ENCODE measurements around the gene SHOC1. TPM values are rescaled to one million over a fixed set of nuclear protein-coding genes. Genes with fewer than 3 reads are reported as not detected.

The SHOC1 gene
- total RNA-seq, 1 donor from 2014 or later, result not detected

DNA sequence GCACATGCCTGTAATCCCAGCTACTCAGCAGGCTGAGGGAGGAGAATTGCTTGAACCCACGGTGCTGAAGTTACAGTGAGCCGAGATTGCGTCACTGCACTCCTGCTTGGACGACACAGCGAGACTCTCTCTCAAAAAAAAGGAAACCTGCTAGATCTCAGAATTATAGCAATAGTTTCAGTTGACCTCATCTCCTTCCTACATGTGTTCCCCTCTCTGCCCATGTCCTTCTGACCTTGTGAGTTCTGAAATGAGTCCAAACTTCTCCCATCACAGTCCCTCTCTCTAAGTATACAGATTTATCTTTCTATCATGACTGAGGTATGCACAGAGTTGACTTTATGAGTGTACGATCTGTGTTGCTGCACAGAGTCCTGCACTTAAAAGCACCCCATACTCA, 44.6 kb upstream of the SHOC1 start:
- Mint-ChIP-seq H3K9me3 (peaks cover 7% of the 10 kb centered on the region), H3K4me3 (no peak overlapping the region), H3K4me1 (no peaks in the 10 kb centered on the region), H3K27me3 (ENCODE audit: low read depth) (no peaks in the 10 kb centered on the region), H3K36me3 (ENCODE audit: low read depth) (no peaks in the 10 kb centered on the region), H3K27ac (ENCODE audit: unreplicated experiment) (no peak overlapping the region)
- no peak for TF ChIP-seq CTCF (conservative IDR thresholded peaks at IDR 0.05)
- DNase-seq (ENCODE audit: low read depth, low spot score), result no peak

DNA sequence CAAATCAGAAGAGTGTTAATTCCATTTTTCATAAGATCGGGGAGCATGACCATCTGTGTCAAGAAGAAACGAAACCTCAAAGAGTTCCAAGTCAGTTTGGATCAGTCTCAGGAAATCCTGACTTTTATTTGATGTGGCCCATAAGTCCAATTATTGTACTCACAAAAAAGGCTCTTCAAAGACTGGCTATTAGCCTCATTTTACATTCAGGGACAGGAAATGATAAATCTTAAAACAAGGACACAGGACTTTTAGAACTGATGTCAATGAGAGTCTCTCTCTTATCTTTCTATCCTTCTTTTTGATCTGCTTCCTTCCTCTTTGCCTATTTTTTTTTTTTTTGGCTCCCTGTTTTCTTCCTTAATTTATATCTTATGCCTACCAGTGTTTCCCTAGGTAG, 43.7 kb upstream of the SHOC1 start:
- H3K27ac Mint-ChIP-seq (ENCODE audit: unreplicated experiment), result no peak overlapping the region
- no peaks in the 10 kb centered on the region for H3K4me1 Mint-ChIP-seq
- DNase-seq (ENCODE audit: low read depth, low spot score), result no peak
- H3K4me3 Mint-ChIP-seq, result no peak overlapping the region
- H3K27me3 Mint-ChIP-seq (ENCODE audit: low read depth), result no peaks in the 10 kb centered on the region
- no peak for TF ChIP-seq CTCF (conservative IDR thresholded peaks at IDR 0.05)
- peaks cover 7% of the 10 kb centered on the region for H3K9me3 Mint-ChIP-seq
- no peaks in the 10 kb centered on the region for H3K36me3 Mint-ChIP-seq (ENCODE audit: low read depth)

DNA sequence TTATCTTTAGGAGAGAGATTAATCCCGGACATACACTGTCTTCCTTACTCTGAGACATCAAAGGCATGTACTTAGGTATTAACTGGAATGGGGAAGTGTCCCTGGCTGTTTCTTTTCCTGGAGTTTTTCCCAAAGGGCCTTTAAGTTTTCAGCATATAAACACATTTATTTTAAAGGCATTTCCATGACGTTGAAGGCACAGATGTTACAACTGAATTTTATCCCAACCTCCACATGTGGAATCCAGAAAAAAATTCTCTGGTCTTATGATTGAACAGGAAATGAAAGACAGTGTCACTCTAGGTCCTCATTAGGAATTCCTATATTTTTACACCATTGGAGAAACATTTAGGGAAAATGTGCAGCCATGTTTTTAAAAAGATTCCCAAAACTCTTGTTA, 41.6 kb upstream of the SHOC1 start:
- Mint-ChIP-seq H3K27me3 (ENCODE audit: low read depth) (no peaks in the 10 kb centered on the region), H3K4me3 (no peak overlapping the region), H3K36me3 (ENCODE audit: low read depth) (no peaks in the 10 kb centered on the region), H3K4me1 (no peaks in the 10 kb centered on the region), H3K27ac (ENCODE audit: unreplicated experiment) (no peak overlapping the region), H3K9me3 (peaks cover 7% of the 10 kb centered on the region)
- no peak for TF ChIP-seq CTCF (conservative IDR thresholded peaks at IDR 0.05)
- no peak for DNase-seq (ENCODE audit: low read depth, low spot score)

GRCh38 chr9:111833941-111834340, 39.2 kb upstream of the SHOC1 start:
- no peak overlapping the region for H3K4me3 Mint-ChIP-seq
- TF ChIP-seq CTCF (conservative IDR thresholded peaks at IDR 0.05), result no peak
- H3K9me3 Mint-ChIP-seq, result peaks cover 7% of the 10 kb centered on the region
- no peaks in the 10 kb centered on the region for H3K27me3 Mint-ChIP-seq (ENCODE audit: low read depth)
- H3K4me1 Mint-ChIP-seq, result no peaks in the 10 kb centered on the region
- H3K36me3 Mint-ChIP-seq (ENCODE audit: low read depth), result no peaks in the 10 kb centered on the region
- no peak for DNase-seq (ENCODE audit: low read depth, low spot score)
- no peak overlapping the region for H3K27ac Mint-ChIP-seq (ENCODE audit: unreplicated experiment)

GRCh38 chr9:111832449-111832848, 37.7 kb upstream of the SHOC1 start:
- H3K27ac Mint-ChIP-seq (ENCODE audit: unreplicated experiment), result no peak overlapping the region
- H3K4me3 Mint-ChIP-seq, result no peak overlapping the region
- H3K9me3 Mint-ChIP-seq, result peaks cover 7% of the 10 kb centered on the region
- no peaks in the 10 kb centered on the region for H3K4me1 Mint-ChIP-seq
- TF ChIP-seq CTCF (conservative IDR thresholded peaks at IDR 0.05), result no peak
- H3K36me3 Mint-ChIP-seq (ENCODE audit: low read depth), result no peaks in the 10 kb centered on the region
- no peaks in the 10 kb centered on the region for H3K27me3 Mint-ChIP-seq (ENCODE audit: low read depth)
- no peak for DNase-seq (ENCODE audit: low read depth, low spot score)

All from neural crest cell (in vitro differentiated cells).